NCI-H1417 treated with DMSO at 0.1 percent for 48 hours (cell line): Measurements from ENCODE around the gene TRPT1.

Source experiments
- DNase-seq: peaks from one replicate; lab custom pipeline; 2025; lab: John Stamatoyannopoulos, UW

Gene TRPT1, protein sequence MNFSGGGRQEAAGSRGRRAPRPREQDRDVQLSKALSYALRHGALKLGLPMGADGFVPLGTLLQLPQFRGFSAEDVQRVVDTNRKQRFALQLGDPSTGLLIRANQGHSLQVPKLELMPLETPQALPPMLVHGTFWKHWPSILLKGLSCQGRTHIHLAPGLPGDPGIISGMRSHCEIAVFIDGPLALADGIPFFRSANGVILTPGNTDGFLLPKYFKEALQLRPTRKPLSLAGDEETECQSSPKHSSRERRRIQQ

DNA sequence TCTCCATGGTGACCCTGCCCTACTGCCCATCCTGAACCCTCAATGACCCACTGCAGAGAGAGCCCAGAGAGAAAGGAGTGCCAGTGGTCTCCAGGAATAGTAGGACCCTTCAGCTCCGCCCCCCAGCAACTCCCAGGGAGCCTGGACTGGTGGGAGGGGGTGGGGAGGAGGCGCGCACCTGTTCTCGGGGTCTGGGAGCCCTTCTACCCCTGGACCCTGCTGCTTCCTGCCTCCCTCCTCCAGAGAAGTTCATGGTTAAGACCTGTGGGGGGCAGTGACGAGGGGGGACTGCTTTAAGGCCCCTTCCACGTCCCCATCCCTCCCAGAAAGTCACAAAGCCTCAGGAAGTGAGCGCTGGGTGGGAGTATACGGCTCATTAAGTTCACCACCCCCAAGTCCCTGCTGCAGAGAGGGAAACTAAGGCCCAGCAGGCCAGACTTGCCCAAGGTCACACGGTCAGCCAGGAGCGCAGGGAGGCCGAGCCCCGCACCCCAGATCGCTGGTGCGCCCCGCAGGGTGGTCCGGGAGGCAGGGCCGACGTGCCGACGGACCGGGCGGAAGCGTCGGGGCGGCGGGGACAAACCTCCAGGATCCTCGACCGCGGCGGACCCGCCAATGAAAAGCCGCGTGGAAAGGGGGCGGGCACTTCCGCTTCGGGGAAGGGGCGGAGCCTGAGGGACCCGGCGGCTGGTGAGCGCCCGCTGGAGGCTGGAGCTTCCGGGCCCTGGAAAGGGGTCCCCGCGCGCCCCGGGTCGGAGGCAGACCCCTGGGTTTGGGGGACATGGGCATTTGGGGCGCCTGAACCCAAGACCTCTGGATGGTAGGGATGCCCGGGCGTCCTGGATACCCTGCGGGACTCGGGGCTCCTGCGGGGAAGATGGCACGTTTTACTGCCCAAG is at the start of gene TRPT1, which contains the start of gene NUDT22:
Gene TRPT1, minus strand, starts transcription at position 579 of the 899 bp plus-strand sequence. Its CDS starts 326 bp downstream, at position 253.
Gene NUDT22, plus strand, starts transcription at position 667 of the 899 bp plus-strand sequence. CDS start 379 bp downstream, outside the sequence.
- no peak for DNase-seq

DNA sequence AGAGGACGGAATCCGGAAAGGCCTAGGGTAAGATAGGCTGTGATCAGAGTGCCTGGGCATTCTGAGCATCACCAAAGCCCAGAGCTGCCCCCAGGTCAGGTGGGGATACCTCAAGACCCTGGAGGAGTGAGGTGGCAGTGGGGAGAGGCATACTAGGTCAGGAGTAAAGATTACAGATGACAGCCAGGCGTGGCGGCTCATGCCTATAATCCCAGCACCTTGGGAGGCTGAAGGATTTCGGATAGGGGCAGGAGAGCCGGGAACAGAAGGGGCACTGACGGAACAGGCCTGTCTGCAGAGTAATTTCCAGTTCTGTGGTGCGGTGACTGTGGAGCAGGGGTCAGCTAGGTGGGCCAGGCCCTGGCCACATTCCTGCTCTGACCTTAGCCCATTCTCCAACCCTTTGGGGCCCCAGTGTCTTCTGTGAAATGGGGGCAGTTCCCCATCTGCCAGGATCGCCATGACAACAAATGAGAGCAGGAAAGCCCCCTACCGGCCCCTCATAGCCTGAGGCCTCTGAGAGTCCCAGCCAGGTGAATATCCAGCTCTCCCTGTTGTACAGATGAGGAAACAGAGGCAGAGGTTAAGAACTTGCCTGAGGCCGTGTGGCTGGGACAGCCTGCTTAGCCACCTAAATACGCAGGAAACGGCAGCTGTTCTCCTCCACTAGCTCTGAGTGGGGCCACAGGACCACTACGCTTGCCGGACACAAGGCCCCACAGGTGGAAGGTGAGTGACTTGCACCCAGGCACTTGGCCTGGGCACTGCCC is 49.2 kb upstream of the TRPT1 start:
- DNase-seq = no peak

DNA sequence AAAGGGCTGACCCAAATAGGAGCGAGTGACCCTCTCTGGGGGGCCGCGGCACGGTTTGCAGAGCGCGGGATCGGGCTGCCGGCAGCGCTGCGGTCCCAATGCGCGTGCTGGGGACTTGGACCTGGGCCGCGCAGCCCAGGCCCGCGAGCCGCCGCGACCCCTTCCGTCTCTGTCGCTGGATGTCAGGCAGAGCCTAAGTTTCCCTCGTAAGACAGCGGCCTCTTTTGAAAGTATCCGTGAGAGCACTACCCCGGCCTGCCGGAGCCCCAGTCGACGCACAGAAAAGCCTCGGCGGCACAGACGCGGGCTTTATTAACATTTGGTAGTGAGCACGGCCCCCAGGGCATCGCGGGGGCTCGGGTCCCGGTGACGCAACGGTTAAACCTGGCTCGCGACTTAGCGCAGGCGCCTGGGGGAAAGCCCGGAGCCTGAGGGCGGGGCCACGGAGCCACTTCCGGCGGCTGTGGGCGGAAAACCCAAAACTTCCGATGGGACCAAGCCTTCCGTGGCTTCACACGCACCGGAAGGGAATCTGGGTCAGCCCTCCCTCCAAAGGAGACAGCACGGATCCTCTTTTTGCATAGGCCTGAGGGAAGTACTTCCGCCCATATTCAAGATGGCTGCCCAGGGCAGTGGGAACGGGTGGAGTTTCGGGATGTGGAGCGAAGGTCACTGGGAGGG is 43.7 kb upstream of the TRPT1 start:
- peak; percentile 99 for DNase-seq

DNA sequence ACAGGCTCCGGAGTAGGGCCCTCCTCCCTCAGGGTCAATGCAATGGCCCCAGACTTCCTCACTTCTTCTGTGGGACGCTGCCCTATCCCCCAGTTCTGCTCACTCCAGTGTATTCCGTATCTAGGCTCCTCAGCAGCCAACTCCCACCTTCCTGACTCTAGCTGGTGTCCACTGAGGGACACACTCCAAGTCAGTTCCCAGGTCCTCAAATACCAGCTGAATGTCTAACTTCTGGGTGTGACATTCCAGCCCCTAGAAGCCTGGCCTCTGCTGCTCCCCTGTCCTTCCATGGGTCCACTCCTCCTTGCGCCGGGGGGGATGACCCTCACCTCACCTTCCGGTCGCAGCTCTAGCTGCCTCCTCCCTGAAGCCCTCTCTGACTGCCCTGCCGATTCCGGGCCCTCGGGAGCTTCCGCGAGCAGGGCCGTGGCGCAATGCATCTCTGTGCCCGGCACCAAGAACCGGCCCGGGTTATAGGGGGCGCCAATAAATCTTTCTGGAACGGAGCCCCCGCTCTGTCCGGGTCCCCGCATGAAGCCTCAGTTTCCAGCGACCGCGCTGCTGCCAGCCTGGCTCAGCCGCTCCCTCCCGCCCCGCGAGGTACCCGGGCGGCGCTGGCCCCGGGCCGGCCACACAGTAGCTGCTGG is 43.0 kb upstream of the TRPT1 start:
- no peak for DNase-seq

DNA sequence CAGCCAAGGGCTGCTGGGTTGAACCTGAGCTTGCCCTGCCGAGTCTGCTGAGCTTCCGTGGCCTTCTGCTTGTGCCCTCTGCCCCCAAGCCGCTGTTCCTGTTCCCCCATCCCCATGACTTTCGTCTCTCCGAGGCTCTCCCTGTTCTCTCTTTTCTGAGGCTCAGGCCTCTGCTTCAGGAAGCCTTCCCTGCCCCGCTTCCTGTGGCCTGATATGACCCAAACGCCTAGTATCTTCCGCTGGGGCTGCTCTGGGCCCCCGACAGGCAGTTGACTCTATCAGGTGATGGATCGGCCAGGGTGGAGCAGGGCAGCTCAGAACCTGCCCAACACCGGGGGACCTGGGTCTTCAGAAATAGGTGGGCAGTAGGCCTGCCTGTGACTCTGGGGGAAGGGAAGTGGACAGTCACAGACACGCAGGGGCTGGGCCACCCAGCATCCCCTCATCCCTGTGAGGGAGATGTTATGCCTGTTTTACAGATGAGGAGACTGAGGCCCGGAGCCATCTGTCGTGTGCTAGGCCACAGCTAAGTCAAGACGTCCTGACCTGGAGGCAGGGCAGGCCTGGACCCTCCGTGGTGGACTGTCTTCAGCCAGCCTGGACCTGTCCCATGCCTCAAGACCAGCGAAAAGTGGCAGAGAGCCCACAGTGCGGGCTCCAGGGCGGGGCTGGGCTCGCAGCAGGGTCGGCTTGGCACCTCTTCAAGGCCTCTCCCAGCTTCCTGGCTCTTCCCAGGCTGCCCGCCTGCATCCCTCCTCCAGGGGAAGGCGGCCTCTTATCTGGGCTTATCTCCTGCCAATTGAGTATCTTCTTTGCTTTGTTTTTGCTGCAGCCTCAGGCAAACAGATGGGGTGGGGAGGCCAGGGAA is 42.3 kb upstream of the TRPT1 start:
- DNase-seq = no peak

DNA sequence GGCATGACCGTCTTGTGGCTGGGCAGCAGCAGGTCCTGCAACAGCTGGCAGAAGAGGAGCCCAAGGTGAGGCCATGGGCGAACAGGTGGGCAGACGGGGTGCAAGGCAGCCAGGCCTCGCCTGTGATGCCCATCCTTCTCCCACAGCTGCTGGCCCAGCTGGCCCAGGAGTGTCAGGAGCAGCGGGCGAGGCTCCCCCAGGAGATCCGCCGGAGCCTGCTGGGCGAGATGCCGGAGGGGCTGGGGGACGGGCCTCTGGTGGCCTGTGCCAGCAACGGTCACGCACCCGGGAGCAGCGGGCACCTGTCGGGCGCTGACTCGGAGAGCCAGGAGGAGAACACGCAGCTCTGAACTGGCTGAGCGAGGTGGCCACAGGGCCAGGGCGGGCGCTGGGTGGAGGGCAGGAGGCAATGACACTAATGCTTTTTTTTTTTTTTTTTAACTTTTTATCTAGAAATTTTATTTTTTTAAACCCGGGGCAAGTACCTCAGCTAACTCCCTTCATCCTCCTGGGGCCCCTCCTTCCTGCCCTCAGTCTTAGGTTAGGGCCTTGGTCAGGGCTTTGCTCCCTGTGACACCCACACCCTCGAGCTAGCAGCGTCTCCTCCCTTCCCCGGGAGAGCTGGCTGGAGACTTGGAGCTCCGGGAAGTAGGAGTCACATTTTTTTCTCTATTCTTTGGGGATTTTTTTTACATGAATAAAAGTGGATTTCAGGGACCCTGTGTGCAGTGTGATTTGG is 41.4 kb upstream of the TRPT1 start:
- DNase-seq = no peak

DNA sequence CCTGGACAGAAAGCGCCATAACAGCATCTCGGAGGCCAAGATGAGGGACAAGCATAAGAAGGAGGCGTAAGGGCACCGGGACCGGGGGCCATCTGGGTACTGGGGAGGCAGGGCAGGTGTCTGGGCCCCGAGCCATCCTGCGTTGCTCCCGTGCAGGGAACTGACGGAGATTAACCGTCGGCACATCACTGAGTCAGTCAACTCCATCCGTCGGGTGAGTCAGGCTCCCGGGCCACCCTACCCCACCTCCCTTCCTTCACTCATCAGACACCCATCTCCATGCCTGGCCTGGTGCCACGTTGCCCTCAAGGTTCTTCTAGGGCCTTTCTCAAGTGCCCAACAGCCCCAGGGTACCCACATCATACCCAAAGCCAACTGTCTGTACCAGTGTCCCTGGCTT is 40.4 kb upstream of the TRPT1 start:
- DNase-seq = no peak

DNA sequence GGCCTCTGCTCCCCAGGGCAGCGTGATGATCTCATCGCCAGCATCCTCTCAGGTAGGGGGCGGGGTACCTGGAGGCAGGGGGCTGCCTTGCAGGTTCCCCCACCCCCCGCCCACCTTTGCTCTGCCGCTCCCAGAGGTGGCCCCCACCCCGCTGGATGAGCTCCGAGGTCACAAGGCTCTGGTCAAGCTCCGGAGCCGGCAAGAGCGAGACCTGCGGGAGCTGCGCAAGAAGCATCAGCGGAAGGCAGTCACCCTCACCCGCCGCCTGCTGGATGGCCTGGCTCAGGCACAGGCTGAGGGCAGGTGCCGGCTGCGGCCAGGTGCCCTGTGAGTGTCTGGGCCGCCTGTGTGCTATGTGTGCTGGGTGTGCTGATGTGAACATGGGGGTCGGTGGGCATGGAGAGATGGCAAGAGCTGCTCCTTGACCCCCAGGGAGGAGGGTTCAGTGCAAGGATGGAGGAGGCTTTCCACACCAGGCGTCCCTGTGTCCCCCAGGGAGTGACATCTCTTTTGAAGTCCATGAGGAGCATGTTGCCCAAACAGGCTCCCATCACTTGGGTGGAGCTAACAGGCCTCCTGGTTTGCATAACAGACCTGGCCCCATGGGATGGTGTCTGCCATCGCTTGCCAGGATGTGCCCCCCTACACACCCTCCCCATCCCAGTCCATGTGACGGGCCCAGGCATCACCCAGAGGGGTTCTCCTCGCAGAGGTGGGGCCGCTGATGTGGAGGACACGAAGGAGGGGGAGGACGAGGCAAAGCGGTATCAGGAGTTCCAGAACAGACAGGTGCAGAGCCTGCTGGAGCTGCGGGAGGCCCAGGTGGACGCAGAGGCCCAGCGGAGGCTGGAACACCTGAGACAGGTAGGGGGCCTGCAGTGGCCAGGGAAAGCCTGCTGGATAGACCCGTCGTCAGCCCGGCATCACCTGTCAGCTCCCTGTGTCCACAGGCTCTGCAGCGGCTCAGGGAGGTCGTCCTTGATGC is 39.5 kb upstream of the TRPT1 start:
- no peak for DNase-seq

DNA sequence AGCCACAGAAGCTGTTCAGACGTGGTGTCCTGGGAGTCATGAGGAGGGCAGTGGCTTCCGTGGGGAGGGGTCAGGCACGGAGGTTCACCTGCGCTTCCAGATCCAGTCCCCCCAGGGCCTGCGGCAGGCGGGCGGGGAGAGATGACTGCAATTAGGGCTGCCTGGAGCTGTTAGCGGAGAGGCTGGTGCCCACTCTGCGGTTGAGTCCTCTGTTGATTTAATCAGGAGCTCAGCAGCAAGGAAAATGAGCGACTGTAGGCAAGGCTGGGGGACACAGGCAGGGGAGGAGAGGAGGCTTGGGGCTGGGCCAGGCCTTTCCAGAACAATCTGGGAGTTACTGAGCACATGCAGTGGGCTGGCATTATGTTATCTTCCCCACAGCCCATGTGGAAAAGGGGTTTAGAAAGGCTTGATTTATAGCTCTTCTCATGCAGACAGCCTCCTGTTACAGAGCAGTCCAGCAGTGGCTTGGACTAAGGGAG is 38.4 kb upstream of the TRPT1 start:
- no peak for DNase-seq

DNA sequence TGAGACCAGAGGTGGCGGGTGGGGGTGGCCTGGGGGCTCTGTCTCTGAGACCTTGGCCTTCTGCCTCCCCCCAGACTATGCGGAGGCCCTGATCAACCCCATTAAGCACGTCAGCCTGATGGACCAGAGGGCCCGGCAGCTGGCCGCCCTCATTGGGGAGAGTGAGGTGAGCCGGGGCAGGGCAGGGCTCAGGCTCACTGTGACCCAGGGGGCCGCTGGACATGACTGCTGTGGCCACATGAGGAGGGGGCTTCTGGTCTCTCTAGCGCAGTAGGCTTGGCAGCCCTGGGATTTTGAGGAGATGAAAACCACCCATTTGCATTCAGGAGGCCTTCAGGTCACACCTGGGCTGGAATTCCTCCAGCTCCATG is 37.9 kb upstream of the TRPT1 start:
- DNase-seq = no peak

DNA sequence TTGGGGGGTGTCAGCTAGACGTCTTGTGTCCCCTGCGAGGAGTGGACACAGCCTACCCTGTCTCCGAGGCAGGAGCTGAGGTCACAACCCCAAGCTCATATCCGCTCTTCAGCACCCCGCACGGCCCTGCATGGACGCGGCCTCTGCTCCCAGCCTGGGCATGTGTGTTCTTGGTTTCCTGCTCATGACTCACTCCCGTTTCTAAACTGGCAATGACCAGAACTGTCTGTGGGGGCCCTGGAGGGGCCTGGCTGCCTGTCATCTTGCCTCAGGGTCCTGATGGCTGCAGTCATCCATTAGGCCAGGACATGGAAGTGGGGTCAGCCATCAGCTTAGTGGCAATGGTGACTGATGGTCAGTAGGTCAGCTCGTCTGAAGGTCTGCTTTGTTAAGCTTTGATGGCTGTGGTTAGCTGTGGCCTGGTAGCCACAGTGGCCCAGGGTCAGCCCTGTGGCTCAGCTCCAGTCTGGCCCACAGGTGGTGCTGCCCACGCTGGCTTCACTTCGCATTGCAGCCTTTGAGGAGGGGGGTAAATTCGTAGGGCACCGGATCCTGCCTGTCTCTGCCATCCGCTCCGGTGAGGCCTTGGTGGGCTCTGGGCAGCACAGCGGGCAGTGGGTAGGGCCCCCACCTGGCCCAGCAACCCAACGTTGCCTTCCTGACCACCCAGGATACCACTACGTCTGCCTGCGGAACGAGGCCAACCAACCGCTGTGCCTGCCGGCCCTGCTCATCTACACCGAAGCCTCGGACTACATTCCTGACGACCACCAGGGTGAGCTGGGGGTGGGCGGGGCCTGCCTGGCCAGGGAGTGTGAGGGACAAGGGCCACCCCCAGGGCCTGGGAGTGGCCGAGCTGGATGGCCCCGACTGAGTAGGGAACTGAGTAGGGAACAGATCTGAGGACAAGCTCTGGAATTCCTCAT is 37.3 kb upstream of the TRPT1 start:
- DNase-seq = no peak

DNA sequence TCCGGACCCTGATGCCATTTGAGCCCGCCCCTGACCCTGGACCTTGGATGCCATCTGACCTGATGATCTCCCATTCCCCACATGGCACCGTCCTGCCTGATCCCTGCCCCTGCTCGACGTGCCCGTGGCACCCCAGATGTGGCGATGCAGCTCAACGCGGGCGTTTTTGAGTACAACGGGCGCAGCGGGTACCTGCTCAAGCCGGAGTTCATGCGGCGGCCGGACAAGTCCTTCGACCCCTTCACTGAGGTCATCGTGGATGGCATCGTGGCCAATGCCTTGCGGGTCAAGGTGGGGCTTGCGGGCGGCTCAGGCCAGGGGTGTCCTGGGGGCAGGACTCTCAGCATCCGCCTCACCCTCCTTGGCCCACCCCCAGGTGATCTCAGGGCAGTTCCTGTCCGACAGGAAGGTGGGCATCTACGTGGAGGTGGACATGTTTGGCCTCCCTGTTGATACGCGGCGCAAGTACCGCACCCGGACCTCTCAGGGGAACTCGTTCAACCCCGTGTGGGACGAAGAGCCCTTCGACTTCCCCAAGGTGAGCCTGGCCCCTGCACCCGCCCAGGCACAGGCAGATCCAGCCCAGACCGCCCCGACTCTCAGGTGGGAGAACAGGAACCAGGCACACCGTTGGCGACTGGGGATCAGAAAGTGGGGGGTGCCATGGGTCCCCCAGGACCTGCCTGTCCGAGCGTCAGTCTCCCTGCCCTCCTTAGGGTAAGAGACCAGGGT is 36.5 kb upstream of the TRPT1 start:
- no peak for DNase-seq

DNA sequence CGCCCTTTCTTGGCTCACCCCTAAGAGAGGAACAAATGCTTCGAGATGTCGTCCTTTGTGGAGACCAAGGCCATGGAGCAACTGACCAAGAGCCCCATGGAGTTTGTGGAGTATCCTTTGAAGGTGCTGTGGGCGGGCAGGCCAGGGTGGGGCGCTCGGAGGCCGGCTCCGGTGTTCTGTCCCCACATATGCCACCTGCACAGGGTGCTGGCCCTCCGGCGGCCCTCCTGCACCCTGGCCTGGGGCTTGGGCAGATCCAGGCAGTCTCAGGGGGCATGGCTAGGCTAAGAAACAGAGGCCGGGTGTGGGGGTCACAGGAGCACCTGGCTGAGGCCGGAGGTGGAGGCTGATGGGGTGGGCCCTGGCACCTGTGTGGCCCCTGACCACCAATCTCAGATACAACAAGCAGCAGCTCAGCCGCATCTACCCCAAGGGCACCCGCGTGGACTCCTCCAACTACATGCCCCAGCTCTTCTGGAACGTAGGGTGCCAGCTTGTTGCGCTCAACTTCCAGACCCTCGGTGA is 35.6 kb upstream of the TRPT1 start:
- no peak for DNase-seq

DNA sequence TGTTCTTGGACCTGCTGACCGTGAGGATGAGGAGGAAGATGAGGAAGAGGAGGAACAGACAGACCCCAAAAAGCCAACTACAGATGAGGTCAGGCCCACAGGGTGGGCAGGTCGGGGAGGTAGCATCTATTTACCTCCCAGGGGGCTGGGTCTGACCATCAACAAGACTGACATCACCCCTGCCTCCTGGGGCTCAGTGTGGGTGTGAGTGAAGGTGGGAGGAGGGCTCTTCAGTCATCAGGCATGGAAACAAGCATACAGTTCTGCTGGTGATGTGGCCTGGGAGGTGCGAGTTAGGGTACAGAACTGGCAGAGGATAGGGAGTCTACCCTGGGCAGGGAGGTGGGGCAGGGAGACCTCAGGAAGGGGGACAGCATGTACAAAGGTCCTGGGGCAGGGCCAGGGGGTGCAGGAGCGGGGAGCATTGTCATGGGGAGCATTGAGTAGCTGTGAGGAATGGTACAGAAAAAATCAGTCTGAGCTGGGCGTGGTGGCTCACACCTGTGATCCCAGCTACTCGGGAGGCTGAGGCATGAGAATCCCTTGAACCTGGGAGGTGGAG is 34.2 kb upstream of the TRPT1 start:
- no peak for DNase-seq

DNA sequence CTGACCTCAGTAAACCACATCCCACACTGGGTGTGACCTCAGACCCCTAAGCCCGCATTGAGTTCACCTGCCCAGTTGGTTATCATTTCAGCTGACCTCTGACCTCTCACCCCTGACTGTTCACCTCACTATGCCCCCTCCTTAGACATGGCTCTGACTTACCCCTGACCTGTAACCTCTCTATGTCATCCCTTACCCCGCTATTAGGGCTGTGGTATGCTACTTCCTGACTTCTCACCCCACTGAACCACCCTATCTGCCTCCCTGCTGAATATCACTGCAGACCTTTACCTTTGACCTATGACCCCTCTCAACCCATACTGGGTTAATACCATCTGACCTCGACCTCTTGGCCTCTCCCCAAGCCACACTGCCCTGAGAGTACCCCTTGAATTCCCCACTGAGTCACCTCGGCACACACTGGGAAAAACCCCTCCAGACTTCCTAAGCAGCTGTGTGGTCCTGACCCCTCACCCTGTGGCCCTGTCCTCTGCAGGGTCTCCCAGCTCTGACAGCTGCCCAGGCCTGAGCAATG is 33.6 kb upstream of the TRPT1 start:
- DNase-seq = no peak
